Measurements from ENCODE around the gene CTNNBL1. TPM values are rescaled to one million over a fixed set of nuclear protein-coding genes. Genes with fewer than 3 reads are reported as not detected.

Gene CTNNBL1
- total RNA-seq, 4 donors from 2014 or later, result 35.9 to 53.1 (median 39.2) TPM

GRCh38 chr20:37749620-37750403, 56.0 kb downstream of the CTNNBL1 start:
- TF ChIP-seq, protein P1, sequence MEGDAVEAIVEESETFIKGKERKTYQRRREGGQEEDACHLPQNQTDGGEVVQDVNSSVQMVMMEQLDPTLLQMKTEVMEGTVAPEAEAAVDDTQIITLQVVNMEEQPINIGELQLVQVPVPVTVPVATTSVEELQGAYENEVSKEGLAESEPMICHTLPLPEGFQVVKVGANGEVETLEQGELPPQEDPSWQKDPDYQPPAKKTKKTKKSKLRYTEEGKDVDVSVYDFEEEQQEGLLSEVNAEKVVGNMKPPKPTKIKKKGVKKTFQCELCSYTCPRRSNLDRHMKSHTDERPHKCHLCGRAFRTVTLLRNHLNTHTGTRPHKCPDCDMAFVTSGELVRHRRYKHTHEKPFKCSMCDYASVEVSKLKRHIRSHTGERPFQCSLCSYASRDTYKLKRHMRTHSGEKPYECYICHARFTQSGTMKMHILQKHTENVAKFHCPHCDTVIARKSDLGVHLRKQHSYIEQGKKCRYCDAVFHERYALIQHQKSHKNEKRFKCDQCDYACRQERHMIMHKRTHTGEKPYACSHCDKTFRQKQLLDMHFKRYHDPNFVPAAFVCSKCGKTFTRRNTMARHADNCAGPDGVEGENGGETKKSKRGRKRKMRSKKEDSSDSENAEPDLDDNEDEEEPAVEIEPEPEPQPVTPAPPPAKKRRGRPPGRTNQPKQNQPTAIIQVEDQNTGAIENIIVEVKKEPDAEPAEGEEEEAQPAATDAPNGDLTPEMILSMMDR (IDR thresholded peaks at IDR 0.05; ENCODE audit: low read depth), result no peak

DNA sequence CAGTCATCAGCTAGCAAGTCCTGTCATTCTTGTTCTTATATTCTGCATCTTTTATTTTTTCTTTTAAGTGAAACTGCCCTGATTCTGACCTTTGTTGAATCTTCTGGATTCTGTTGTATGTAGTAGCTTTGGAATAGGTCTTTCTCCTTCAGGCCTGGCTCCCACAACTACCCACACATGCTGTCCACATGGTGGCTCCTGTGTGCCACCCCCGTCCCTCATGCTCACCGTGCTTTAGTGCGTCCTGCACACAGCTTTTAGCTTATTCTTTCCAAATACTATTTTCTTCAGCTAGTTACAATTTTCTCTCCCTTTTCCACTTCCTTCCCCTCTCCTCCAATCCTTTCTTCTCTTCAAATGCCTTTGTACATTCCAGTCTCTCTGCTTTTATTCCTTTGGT, 61.8 kb downstream of the CTNNBL1 start:
- TF ChIP-seq, protein P1 (IDR thresholded peaks at IDR 0.05; ENCODE audit: low read depth), result no peak

DNA sequence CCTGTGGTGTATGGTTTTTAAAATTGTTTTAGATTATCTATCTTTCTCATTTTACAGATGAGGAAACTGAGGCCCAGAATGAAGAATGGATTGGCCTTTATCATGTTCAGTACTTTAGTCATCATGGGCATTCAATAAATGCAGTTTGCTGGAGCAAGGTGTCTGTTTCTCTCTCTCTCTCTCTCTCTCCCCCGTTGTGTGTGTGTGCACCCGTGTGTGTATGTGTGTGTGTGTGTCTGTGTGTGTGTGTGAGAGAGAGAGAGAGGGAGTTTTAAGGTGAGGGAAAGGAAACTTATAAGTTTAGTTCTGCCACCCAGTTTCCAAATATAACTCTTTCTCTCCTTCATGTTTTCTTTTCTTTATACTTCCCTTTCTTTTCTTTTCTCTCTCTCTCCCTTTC, 62.4 kb downstream of the CTNNBL1 start:
- TF ChIP-seq, protein P1 (IDR thresholded peaks at IDR 0.05; ENCODE audit: low read depth), result no peak

DNA sequence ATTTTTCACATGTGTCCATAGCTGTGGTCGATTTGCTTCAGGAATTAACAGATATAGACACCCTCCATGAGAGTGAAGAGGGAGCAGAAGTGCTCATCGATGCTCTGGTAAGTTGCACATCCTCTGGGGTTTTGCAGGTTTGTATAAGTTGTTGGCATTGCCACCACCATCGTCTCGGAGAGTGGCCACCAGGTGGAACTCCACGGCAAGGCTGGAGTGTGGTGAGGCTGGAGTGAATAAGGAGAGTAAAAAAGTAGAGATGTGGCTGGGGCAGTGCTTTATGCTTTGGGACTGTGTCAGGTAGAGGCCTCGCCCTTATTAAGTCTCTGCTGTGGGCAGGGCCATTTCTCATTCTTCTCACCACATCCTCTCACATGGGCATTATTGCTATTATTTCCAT, 63.7 kb downstream of the CTNNBL1 start:
- TF ChIP-seq, protein P1 (IDR thresholded peaks at IDR 0.05; ENCODE audit: low read depth), result no peak

GRCh38 chr20:37758332-37758731, 64.5 kb downstream of the CTNNBL1 start:
- TF ChIP-seq, protein P1 (IDR thresholded peaks at IDR 0.05; ENCODE audit: low read depth), result no peak

- TF ChIP-seq, protein P1 (IDR thresholded peaks at IDR 0.05; ENCODE audit: low read depth), result no peak
Observed at GRCh38 chr20:37759052-37759553, 65.3 kb downstream of the CTNNBL1 start.

GRCh38 chr20:37759761-37760209, 66.0 kb downstream of the CTNNBL1 start:
- TF ChIP-seq, protein P1 (IDR thresholded peaks at IDR 0.05; ENCODE audit: low read depth), result no peak

Data from subcutaneous adipose tissue (tissue), 4 donors.